DOHH2 (cell line): Measurements from ENCODE around the gene LRRC75A.

ENCODE experiments used
- EZH2phosphoT487 ChIP-seq: fragments of 200-600 bp; sonication (generic); IDR thresholded peaks from 2 replicates; pipeline ENCODE4 v1.6.1; 2017; ENCODE audit warnings: borderline replicate concordance, mild to moderate bottlenecking, antibody characterized with exemption, low read length, moderate library complexity, mixed read lengths
- TF ChIP-seq, protein P1 (sequence below): fragments of 200-600 bp; sonication (generic); IDR thresholded peaks from one replicate; pipeline ENCODE4 v1.5.1; 2014; ENCODE audit warnings: antibody characterized with exemption, mild to moderate bottlenecking, low read depth, low read length; ENCODE audit not compliant: poor library complexity, severe bottlenecking

DNA sequence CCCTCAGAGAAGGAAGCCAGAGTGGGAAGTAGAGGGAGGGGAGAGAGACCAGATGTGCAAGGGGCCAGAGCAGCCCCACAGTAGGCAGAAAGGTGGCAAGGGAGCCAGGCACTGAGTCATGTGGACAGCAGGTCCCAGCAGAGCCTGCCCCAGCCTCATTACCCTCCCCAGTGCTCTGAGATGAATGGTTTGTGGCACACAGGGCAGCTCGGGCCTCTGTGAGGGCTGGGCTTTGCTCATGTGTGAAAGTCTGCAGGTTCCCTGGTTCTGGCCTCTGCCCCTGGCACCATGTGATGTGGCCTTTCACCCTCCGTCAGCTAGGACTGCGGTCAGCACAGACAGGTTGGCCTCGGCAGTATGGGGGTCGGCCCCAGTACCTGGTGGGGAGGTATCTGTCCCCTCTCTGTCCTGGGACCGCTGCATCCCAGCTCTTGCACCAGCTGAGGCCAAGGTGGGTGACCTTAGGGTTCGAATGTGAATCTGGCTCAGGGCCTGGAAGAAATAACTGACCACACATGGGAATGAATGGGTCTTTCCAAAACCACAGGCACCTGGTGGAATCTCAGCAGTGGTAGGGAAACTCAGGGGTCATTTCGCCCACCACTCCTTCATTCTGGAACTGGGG lies 8.9 kb downstream of the LRRC75A start:
- TF ChIP-seq, protein P1, sequence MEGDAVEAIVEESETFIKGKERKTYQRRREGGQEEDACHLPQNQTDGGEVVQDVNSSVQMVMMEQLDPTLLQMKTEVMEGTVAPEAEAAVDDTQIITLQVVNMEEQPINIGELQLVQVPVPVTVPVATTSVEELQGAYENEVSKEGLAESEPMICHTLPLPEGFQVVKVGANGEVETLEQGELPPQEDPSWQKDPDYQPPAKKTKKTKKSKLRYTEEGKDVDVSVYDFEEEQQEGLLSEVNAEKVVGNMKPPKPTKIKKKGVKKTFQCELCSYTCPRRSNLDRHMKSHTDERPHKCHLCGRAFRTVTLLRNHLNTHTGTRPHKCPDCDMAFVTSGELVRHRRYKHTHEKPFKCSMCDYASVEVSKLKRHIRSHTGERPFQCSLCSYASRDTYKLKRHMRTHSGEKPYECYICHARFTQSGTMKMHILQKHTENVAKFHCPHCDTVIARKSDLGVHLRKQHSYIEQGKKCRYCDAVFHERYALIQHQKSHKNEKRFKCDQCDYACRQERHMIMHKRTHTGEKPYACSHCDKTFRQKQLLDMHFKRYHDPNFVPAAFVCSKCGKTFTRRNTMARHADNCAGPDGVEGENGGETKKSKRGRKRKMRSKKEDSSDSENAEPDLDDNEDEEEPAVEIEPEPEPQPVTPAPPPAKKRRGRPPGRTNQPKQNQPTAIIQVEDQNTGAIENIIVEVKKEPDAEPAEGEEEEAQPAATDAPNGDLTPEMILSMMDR: no peak
- no peak for TF ChIP-seq EZH2phosphoT487
